HT-29 (cell line): ENCODE results near the gene TMEM45B. TPM values are rescaled to one million over a fixed set of nuclear protein-coding genes. Genes with fewer than 3 reads are reported as not detected.
A peak's percentile ranks its signal among the peaks of the same experiment; 100 is the strongest.
"Not testable (repeated sequence)": the region's sequence is repeated elsewhere in the genome, so short reads cannot be mapped to it uniquely, and the experiment has no call there.

Source experiments
- DNase-seq: peaks from one replicate; pipeline ENCODE4 v3.0.0-alpha.2; 2015; ENCODE audit warnings: low spot score
- total RNA-seq: library from RNA; depleted of rRNA; stranded (reverse); fragments of >200 nt; shearing (Covaris generic); gene quantifications from 2 replicates; pipeline ENCODE4 v1.2.3, GENCODE V29; 2014; rRNA removed

The TMEM45B gene
- total RNA-seq = 35.7 and 52.9 TPM in 2 replicates

GRCh38 chr11:129815596-129816461, at the start of gene TMEM45B:
Gene TMEM45B, plus strand, starts transcription at chr11:129815848. Its CDS starts 36,635 bp downstream, at chr11:129852483.
- DNase-seq = peak; percentile 85

GRCh38 chr11:129766898-129767604, 48.6 kb upstream of the TMEM45B start:
- DNase-seq = peak; percentile 77

GRCh38 chr11:129767827-129768226, 47.8 kb upstream of the TMEM45B start:
- no peak for DNase-seq

- DNase-seq = no peak
Measured at GRCh38 chr11:129768356-129768755, 47.3 kb upstream of the TMEM45B start.

GRCh38 chr11:129769059-129769458, 46.6 kb upstream of the TMEM45B start:
- no peak for DNase-seq

- DNase-seq = no peak
Measured at GRCh38 chr11:129770993-129771392, 44.7 kb upstream of the TMEM45B start.

- peak; percentile 81 for DNase-seq
Measured at GRCh38 chr11:129771456-129771855, 44.2 kb upstream of the TMEM45B start.

DNA sequence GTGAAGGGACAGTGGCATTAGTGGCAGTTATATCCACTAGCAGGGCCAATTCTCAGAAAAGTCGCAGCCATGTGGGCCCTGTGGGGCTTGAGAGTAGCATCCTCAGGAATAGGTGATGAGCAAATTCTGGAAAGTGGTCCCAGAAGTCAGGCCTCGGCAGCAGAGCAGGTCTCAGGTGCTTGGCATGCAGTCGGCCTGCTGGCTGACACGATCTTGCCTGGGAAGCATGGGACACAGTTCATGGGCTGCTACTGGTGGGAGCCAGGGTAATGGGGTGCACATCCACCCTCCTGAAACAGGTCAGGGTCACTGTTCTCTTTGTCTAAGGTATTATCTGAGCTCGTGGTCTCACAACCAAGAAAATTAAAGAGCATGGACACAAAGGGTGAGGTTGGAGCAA, 36.8 kb upstream of the TMEM45B start:
- DNase-seq = no peak

GRCh38 chr11:129779342-129779741, 36.3 kb upstream of the TMEM45B start:
- no peak for DNase-seq

DNA sequence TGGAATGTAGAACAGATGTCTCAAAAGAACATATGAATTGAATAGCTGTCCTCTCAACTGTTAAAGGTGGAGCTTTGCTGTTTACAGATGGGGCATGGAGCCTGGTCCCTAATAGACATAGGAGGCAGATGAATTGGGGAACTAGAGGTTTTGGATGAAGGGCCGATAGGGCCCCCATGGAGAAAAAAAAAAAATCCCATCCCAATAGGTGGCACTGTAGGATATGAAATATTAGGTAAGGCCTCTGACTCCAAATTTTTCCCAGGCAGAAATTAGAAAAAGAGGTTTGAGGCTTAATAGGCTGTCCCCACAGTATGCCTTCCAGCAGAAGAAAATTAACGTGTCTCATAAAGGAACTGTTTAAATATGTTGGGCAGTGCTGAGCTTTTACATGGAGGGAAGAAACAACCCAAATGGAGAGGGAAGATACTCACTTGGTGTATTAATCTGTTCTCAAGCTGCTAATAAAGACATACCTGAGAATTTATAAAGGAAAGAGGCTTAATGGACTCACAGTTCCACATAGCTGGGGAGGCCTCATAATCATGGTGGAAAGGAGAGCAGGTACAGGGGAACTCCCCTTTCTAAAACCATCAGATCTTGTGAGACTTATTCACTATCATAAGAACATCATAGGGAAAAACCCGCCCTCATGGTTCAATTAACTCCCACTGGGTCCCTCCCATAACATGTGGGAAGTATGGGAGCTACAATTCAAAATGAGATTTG, 30.1 kb upstream of the TMEM45B start:
- DNase-seq = peak; percentile 79

- not testable (repeated sequence) for DNase-seq
Measured at GRCh38 chr11:129786112-129786416, 29.6 kb upstream of the TMEM45B start.

GRCh38 chr11:129787532-129788155, 28.0 kb upstream of the TMEM45B start:
- no peak for DNase-seq

- no peak for DNase-seq
Measured at GRCh38 chr11:129788278-129788677, 27.4 kb upstream of the TMEM45B start.

DNA sequence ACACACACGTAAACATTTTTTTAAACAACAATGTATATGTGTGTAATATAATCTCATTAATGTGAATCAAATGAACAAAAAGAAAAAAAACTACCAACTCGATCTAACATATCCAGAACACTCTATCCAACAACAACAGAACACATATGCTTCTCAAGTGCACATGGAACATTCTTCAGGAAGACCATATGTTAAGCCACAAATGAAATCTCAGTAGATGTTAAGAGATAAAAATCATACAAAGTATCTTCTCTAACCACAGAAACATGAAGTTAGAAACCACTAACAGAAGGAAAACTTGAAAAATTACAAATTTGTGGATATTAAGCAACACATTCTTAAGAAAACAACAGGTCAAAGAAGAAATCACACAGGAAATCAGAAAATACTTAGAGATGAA, 25.5 kb upstream of the TMEM45B start:
- DNase-seq = no peak

GRCh38 chr11:129791515-129791914, 24.1 kb upstream of the TMEM45B start:
- DNase-seq = no peak

DNA sequence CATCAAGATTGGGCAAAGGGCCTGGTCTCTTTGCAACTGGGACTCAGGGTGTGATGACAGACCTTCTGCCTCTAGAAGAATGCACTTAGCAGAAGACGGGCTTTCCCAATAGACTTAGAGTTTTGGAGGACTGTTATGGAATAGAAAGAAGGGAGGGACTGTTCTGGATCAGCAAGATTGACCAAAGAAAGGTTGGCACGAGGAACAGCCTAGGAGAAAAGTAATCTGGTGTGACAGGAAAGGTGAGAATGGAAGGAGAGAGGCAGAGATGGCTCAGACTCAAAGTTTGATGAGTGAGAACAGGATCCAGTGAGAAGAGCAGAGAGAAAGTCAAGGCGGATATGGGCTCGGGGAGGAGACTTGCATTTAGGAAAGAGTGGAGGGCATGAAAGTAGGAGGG, 23.0 kb upstream of the TMEM45B start:
- no peak for DNase-seq

- no peak for DNase-seq
Measured at GRCh38 chr11:129795089-129795488, 20.6 kb upstream of the TMEM45B start.

DNA sequence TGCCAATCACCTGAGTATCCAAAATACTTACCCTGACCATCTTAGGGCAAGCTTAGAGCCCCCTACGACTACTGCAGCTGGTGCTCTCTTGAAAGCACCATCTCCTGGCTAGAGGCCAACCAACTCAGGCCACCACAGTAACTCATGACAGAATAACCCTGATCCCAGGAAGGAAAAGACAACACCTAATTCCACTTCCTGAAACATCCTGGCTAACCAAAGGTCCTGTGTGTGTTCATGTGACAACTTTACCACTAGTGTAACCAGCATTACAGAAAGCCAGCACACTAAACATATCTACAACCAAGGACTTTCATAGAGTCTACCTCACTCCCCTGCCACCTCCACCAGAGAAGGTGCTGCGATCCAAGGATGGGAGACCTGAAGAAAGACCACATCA, 17.4 kb upstream of the TMEM45B start:
- DNase-seq = peak; percentile 20

GRCh38 chr11:129800162-129800561, 15.5 kb upstream of the TMEM45B start:
- not testable (repeated sequence) for DNase-seq

GRCh38 chr11:129800655-129801054, 15.0 kb upstream of the TMEM45B start:
- no peak for DNase-seq

GRCh38 chr11:129803533-129803932, 12.1 kb upstream of the TMEM45B start:
- DNase-seq = peak; percentile 47

DNA sequence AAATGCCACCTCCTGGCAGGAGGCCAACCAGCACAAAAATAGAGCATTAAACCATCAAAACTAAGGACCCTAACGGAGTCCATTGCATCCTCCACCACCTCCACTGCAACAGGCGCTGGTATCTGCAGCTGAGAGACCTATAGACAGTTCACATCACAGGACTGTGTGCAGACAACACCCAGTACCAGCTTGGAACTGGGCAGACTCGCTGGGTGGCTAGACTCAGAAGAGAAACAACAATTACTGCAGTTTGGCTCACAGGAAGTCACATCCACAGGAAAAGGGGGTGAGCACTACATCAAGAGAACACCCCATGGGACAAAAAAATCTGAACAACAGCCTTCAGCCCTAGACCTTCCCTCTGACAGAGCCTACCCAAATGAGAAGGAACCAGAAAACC, 11.6 kb upstream of the TMEM45B start:
- DNase-seq = no peak
